HAP-1 (cell line): ENCODE data around the gene ASTN2.

Source experiments
- DNase-seq, 2 experiments: peaks; one replicate each; pipeline ENCODE4 v3.0.0-alpha.2; 2016 to 2020; ENCODE audit warnings: low spot score in 2 of 2
- H3K27me3 ChIP-seq: fragments of 250-450 bp; sonication (Bioruptor Pico); 2 replicates; pipeline ENCODE4 v1.5.1; 2020; ENCODE audit warnings: low read depth, mild to moderate bottlenecking, moderate library complexity
- H3K36me3 ChIP-seq: fragments of 250-450 bp; sonication (Bioruptor Pico); replicated peaks from 2 replicates; pipeline ENCODE4 v1.5.1; 2020; ENCODE audit warnings: mild to moderate bottlenecking
- H3K4me1 ChIP-seq: fragments of 250-450 bp; sonication (Bioruptor Pico); 2 replicates; pipeline ENCODE4 v1.5.1; 2020; ENCODE audit warnings: mild to moderate bottlenecking
- H3K4me3 ChIP-seq: fragments of 250-450 bp; sonication (Bioruptor Pico); 2 replicates; pipeline ENCODE4 v1.5.1; 2020; ENCODE audit warnings: mild to moderate bottlenecking, moderate library complexity
- H3K9me3 ChIP-seq: fragments of 250-450 bp; sonication (Bioruptor Pico); 2 replicates; pipeline ENCODE4 v1.5.1; 2020; ENCODE audit warnings: mild to moderate bottlenecking, moderate library complexity
- in situ Hi-C: fragments of 300-500 bp; cut with MboI; formaldehyde crosslinking; loops from 3 replicates; pipeline ENCODE4 v1.14.3; 2020; ENCODE audit warnings: low sequenced_read_pairs, inconsistent platforms, mixed read lengths

The ASTN2 gene

DNA sequence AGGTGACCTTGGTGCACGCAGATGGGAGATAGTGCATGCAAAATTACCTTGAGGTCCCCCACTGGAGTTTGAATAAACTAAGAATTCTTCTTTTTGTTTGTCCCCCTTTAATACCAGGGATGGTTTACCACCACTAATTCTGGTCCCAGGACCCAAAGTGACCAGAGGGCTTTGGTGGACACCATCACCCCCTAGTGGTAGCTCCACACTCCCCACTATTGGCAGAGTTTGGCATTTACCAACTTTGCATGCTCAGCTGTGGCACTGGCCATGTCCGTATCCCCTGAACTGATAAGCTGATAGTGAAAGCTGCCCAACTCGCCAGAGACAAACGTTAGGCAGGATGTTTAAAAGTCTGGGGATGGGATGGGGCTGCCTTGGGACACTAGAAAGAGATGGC is 3.3 kb downstream of the ASTN2 start:
- peaks cover 34% of the 10 kb centered on the region for H3K27me3 ChIP-seq
- H3K4me3 ChIP-seq = no peak overlapping the region
- H3K9me3 ChIP-seq = no peaks in the 10 kb centered on the region
- DNase-seq = peak; percentile 18 to 74
- in situ Hi-C loops = loop anchor here (10.0 kb wide), 1 partner anchor 337 kb away; no protein-coding TSS in a partner anchor
- H3K4me1 ChIP-seq = no peaks in the 10 kb centered on the region
- H3K36me3 ChIP-seq = no peaks in the 10 kb centered on the region

DNA sequence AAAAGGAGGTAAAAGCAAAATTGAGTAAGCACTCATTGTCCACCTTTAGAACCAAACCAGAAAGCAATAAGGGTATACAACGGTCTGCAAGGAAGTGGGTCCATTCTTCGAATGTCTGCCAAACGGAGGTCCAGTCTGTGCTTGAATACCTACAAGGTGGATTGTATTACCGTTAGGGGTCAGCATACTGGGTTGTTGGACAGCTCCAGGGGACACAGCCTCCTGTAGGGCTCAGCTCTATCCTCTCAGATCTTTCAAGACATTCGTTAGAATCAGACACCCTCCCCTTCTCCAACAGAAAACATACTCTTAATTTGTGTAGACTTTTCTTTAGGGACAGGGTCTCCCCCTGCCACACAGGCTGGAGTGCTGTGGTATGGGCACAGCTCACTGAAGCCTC is 5.5 kb downstream of the ASTN2 start:
- Histone ChIP-seq H3K36me3 (no peaks in the 10 kb centered on the region), H3K9me3 (no peaks in the 10 kb centered on the region), H3K27me3 (peaks cover 21% of the 10 kb centered on the region), H3K4me3 (no peak overlapping the region), H3K4me1 (no peaks in the 10 kb centered on the region)
- in situ Hi-C loops = no loop called here
- no peak for DNase-seq

DNA sequence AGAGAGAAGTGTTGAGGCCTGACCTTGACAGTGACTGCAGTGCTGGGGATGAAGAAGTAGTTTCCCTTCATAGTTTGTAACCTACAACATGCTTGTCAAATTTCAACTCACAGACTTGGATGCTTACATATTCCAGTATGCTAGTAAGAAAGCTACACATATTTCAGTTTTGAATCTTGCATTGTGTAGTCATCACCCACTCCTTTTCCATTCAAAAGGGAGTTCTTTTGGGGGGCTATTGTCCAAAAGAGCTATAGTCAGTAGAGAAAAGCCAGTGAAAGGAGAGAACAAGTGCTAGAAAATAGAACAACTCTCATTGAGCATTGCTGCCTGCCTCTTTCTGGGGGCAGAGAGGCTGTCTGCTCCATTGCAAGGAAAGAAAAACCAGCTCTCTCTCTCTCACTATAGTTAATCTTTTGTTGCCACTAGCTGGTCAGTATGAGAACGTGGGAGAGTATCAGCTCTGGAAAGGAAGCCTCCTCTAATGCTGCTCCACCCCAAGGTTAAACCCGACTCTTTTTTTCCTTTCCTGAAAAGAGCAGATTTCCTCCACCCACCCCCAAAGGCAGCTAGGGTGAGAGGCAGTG is 7.3 kb downstream of the ASTN2 start:
- Histone ChIP-seq H3K4me3 (no peak overlapping the region), H3K4me1 (no peaks in the 10 kb centered on the region), H3K27me3 (0 out of 2 replicates have a peak, but pooled peaks cover 3% of the 10 kb centered on the region), H3K36me3 (no peaks in the 10 kb centered on the region), H3K9me3 (no peaks in the 10 kb centered on the region)
- in situ Hi-C loops = no loop called here
- no peak for DNase-seq

DNA sequence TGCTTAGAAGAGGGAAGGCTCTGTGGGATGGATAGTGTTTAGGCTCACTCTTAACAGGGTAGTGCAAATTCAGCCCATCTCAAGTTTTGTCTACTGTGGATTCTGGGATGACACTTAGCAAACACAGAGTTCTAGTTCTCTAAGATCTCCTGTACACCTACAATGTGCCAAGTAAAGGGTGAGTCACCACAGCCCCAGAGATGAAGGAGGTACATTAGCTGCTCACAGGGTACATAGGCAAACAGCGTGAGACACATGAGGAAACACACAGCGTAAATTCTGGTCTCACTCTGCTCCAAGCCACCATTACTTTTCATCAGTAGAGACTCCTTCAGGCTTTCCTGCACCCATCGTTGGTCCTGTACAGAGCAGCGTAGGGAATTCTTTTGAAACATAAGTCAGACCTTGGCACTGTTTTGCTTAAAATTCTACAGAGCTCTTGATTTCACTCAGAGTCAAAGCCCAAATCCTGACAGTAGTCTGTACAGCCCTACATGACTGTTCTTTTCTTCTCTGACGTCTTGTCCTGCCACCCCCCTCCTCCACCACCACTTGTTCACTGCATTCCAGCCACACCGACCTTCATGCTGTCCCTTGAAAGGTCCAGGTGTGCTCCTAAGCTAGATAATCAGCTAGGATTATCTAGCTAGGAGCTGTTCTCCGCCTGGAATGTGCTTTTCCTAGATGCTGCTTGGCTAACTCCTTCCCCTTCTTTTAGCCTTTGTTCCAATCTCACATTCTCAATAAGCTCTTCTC is 8.7 kb downstream of the ASTN2 start:
- no peak overlapping the region for H3K4me3 ChIP-seq
- H3K4me1 ChIP-seq = no peaks in the 10 kb centered on the region
- H3K36me3 ChIP-seq = no peaks in the 10 kb centered on the region
- H3K27me3 ChIP-seq = no peaks in the 10 kb centered on the region
- H3K9me3 ChIP-seq = no peaks in the 10 kb centered on the region
- DNase-seq = no peak
- in situ Hi-C loops = no loop called here

DNA sequence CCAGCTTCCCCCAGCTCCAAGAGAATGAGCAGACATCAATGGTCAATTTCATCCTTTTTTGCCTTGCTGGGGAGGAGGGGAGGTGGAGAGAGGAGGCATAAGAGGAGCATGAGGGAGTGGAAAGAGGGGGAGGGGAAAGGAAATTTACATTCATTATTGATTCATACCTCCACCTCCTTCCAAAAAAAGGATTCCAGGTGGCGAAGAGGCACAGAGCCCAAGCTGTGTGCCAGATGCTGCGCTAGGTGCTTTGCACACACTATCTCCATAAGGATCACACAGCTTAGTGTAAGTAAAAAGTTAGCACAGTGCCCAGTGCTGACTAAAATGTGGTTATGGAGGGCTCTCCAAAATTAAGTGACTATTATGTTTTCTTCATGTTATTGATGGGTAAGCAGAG is 11.0 kb downstream of the ASTN2 start:
- H3K36me3 ChIP-seq = no peaks in the 10 kb centered on the region
- H3K9me3 ChIP-seq = no peaks in the 10 kb centered on the region
- DNase-seq = no peak
- in situ Hi-C loops = no loop called here
- peaks cover 3% of the 10 kb centered on the region; the same call in 1 of the 2 replicates for H3K4me1 ChIP-seq
- H3K27me3 ChIP-seq = no peaks in the 10 kb centered on the region
- no peak overlapping the region for H3K4me3 ChIP-seq

DNA sequence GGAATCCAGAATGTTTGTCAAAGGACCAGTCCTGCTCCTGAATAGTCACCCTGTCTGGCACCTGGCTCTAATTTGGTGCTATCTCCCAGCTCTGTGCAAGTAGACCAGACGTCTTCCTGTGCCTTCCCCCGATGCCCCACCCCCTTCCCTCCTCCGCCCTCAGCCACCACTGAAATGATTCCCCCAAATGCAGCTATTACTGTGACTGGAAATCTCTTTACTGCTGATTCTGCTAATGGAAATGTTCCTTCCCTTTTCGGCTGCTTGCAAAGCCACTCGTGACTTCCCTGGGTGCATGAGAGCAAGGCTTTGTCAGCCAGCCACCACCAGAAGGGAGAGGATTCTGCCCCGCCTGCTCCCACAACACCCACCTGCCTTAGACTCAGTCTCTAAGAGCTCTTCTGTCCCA is 11.4 kb downstream of the ASTN2 start:
- H3K36me3 ChIP-seq = no peaks in the 10 kb centered on the region
- peaks cover 3% of the 10 kb centered on the region; the same call in 1 of the 2 replicates for H3K4me1 ChIP-seq
- in situ Hi-C loops = no loop called here
- no peak overlapping the region for H3K4me3 ChIP-seq
- H3K9me3 ChIP-seq = no peaks in the 10 kb centered on the region
- DNase-seq = no peak
- H3K27me3 ChIP-seq = no peaks in the 10 kb centered on the region

DNA sequence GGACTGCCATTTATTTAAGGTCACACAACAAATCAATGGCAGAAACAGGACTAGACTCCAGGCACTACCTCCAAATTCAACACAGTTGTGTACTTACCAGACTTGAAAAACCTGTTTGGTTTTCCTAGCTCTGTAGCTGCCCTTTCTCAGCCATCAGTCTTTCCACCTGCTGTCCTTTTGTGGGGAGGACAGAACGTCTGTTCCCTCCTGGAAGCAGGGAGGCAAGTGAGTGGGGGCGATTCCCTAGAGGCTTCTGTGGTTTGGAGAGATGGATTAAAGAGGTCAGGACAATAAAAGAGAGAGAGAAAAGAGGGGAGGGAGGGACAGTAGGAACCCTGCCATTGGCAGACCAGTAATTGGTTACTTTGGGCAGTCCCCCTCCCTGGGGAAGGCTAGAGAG is 14.7 kb downstream of the ASTN2 start:
- in situ Hi-C loops = no loop called here
- no peaks in the 10 kb centered on the region for H3K27me3 ChIP-seq
- no peaks in the 10 kb centered on the region for H3K36me3 ChIP-seq
- peak; percentile 50 to 62 for DNase-seq
- no peak overlapping the region for H3K4me3 ChIP-seq
- no peaks in the 10 kb centered on the region for H3K9me3 ChIP-seq
- H3K4me1 ChIP-seq = peaks cover 3% of the 10 kb centered on the region; the same call in 1 of the 2 replicates

DNA sequence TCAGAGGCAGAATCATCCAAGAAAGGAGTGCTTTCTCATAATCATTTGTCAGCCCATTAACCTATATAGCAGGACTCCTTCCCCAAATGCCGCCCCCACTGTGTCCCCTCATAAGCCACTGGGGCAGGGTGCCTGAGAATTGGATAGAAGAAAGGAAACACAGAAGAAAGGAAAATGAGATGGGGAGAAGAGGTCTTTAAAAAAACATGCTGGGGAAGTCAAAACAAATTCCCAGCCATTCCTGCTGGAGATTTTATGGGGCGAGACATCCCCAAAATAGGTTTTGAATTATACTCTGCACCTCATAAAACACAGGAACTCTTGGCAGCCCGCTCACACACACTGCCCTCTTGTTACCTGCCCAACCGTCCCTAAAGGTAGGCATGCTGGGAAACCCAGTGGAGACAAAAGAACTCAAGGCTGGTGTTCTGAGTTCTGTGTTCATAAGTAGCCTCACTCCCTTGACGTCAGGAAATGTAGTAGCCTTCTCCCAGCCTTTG is 19.7 kb downstream of the ASTN2 start:
- Histone ChIP-seq H3K9me3 (no peaks in the 10 kb centered on the region), H3K27me3 (no peaks in the 10 kb centered on the region), H3K36me3 (no peaks in the 10 kb centered on the region), H3K4me1 (no peaks in the 10 kb centered on the region; the same call in 1 of the 2 replicates), H3K4me3 (no peak overlapping the region)
- DNase-seq = no peak
- in situ Hi-C loops = no loop called here

DNA sequence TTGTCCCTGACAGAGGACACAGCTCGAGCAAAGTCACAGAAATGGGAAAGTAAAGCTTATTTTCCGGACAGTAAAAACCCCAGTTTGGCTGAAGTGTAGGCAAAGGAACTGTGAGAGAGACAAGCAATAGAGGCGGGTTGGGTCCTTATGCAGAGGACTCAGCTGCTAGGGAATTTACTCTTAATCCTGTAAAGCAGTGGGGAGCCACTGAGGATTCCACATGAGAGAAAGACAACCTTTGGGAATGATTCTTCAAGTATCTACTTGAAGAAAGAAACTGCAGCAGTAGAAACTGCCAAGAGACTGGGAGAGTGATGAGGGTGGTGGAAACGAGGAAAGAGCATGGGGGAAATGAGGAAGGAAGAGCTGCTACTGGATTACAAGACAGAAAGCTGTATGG is 20.2 kb downstream of the ASTN2 start:
- Histone ChIP-seq H3K27me3 (no peaks in the 10 kb centered on the region), H3K36me3 (no peaks in the 10 kb centered on the region), H3K4me3 (no peak overlapping the region), H3K4me1 (no peaks in the 10 kb centered on the region), H3K9me3 (no peaks in the 10 kb centered on the region)
- in situ Hi-C loops = no loop called here
- DNase-seq = no peak

DNA sequence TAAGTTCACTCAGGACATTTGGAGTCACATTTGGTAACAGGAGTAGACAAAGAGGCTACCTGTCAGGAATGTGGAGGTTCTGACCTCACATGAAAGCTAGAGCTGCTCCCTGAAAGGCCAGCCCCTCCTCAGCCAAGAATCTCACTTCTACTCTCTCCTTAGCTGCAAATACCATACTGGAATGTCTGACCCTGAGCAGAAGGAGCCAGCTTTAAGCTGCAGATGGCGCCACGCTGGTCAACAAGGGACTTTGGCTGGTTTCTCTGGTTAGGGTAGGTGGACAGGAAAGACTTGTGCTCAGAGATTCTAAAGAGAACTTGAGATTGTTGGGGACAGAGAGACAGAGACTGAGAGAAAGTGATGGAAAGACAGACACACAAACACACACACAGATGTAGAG is 21.9 kb downstream of the ASTN2 start:
- H3K4me1 ChIP-seq = no peaks in the 10 kb centered on the region
- H3K9me3 ChIP-seq = no peaks in the 10 kb centered on the region
- H3K27me3 ChIP-seq = no peaks in the 10 kb centered on the region
- H3K36me3 ChIP-seq = no peaks in the 10 kb centered on the region
- in situ Hi-C loops = no loop called here
- no peak overlapping the region for H3K4me3 ChIP-seq
- DNase-seq = no peak

DNA sequence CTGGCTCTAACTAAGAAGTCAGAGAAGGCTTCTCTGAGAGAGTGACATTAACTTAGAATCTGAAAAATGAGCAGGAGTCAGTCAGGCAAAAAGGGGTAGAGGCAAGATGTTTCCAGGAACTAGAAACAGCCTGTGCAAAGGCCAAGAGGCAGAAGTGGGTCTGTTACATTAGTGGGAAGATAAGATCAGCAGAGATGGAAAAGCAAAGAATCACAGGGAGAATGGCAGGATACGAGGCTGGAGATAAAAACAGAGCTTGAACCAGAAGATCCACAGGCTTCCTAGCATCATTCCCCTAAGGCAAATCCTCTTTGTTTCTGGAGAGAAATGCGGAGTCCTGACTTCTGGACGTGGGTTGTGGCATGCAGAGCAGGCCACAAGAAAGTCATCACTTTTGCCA is 27.4 kb downstream of the ASTN2 start:
- in situ Hi-C loops = no loop called here
- Histone ChIP-seq H3K4me3 (no peak overlapping the region), H3K27me3 (no peaks in the 10 kb centered on the region), H3K4me1 (no peaks in the 10 kb centered on the region), H3K9me3 (no peaks in the 10 kb centered on the region), H3K36me3 (no peaks in the 10 kb centered on the region)
- no peak for DNase-seq

DNA sequence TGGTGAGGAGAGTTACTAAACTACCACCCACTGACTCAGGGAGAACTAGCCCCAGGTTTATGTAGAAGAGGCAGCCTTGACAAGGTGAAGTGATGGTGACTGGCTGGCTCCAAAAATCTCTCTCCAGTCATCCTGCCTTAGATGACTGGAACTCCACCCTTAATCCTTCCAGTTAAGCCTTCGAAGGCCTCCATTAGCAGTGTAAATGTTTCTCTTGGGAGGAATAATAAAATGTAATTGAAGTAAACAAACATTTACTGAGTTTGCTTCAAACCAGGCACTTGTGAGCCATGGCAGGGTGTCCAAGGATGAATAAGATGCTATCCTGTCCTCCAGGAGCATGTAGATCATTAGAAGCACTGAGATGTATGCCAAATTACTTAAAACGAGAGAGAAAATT is 35.5 kb downstream of the ASTN2 start:
- no peak for DNase-seq
- Histone ChIP-seq H3K4me3 (no peak overlapping the region), H3K4me1 (peaks cover 11% of the 10 kb centered on the region), H3K36me3 (no peaks in the 10 kb centered on the region), H3K27me3 (no peaks in the 10 kb centered on the region), H3K9me3 (no peaks in the 10 kb centered on the region)
- in situ Hi-C loops = no loop called here

DNA sequence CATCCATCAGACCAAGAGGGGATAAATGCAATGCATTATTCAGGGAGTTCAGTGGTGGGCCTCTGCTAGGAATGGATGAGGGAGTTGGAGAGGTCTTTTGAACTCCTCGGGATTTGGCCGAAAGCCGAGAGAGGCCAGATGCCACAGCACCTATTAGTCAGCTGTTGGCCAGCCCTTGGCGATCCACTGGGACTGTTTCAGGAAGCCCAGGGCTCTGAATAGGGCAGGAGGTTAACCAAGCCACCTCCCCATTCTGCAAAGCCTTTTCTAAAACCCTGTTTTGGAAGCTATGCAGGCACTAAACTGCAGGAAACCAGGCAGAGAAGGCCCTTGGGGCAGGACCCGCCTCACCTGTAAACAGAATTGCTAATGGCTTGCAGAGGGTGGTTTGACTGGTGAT is 37.8 kb downstream of the ASTN2 start:
- DNase-seq = no peak
- in situ Hi-C loops = no loop called here
- no peaks in the 10 kb centered on the region for H3K27me3 ChIP-seq

DNA sequence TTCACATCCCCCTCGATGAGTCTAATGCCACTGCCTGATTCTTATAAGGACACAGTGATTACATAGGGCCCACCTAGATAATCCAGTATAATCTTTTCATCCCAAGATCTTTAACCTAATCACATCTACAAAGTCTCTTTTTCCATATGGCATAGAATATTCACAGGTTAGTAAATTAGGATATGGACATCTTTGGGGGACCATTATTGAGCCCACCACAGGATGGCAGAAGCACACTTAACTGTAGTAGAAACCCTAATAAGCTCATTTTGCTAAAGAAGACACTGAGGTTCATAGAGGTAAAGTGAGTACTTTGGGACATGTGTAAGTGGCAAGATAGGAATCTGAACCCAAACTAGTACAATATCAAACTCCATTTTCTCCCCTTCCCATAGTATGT is 38.9 kb downstream of the ASTN2 start:
- Histone ChIP-seq H3K4me3 (no peak overlapping the region), H3K27me3 (no peaks in the 10 kb centered on the region), H3K36me3 (no peaks in the 10 kb centered on the region), H3K9me3 (no peaks in the 10 kb centered on the region), H3K4me1 (peaks cover 25% of the 10 kb centered on the region)
- DNase-seq = no peak
- in situ Hi-C loops = no loop called here

More for the DNA sequence above, 37.8 kb downstream of the ASTN2 start:
- no peaks in the 10 kb centered on the region for H3K9me3 ChIP-seq
- peaks cover 25% of the 10 kb centered on the region for H3K4me1 ChIP-seq
- H3K36me3 ChIP-seq = no peaks in the 10 kb centered on the region
- no peak overlapping the region for H3K4me3 ChIP-seq
